RWPE2 (cell line): Measurements from ENCODE around the gene EPC1.

ENCODE experiments used
- ATAC-seq: fragments of 200-7000 bp; cut with Tn5 transposase; 3 replicates; pipeline ENCODE4 v1.9.1; 2021; ENCODE audit warnings: low read depth
- DNase-seq: peaks from one replicate; pipeline ENCODE4 v3.0.0-alpha.2; 2020; ENCODE audit warnings: low spot score
- H3K27ac ChIP-seq: fragments of 450-650 bp; 2 replicates; pipeline ENCODE4 v1.5.1; 2017; ENCODE audit warnings: mild to moderate bottlenecking; ENCODE audit not compliant: poor library complexity, severe bottlenecking
- H3K27me3 ChIP-seq: fragments of 250-450 bp; sonication (Bioruptor Pico); 2 replicates; pipeline ENCODE4 v1.5.1; 2021; ENCODE audit warnings: mild to moderate bottlenecking, moderate library complexity; ENCODE audit not compliant: insufficient read depth, poor library complexity, severe bottlenecking
- H3K36me3 ChIP-seq: fragments of 250-450 bp; sonication (Bioruptor Pico); 2 replicates; pipeline ENCODE4 v1.5.1; 2020; ENCODE audit warnings: low read depth, mild to moderate bottlenecking, moderate library complexity
- H3K4me1 ChIP-seq: fragments of 250-450 bp; sonication (Bioruptor Pico); 2 replicates; pipeline ENCODE4 v1.5.1; 2021; ENCODE audit warnings: mild to moderate bottlenecking, moderate library complexity; ENCODE audit not compliant: insufficient read depth, poor library complexity, severe bottlenecking
- H3K4me3 ChIP-seq: fragments of 250-450 bp; sonication (Bioruptor Pico); 2 replicates; pipeline ENCODE4 v1.5.1; 2021; ENCODE audit warnings: mild to moderate bottlenecking, moderate library complexity; ENCODE audit not compliant: severe bottlenecking
- H3K9me3 ChIP-seq: fragments of 250-450 bp; sonication (Bioruptor Pico); 2 replicates; pipeline ENCODE4 v1.5.1; 2021; ENCODE audit warnings: mild to moderate bottlenecking, moderate library complexity; ENCODE audit not compliant: severe bottlenecking
- CTCF ChIP-seq: fragments of 450-650 bp; IDR thresholded peaks from one replicate; pipeline ENCODE4 v1.5.1; 2017; ENCODE audit warnings: mild to moderate bottlenecking, moderate library complexity; ENCODE audit not compliant: poor library complexity, severe bottlenecking

The EPC1 gene

GRCh38 chr10:32271617-32272016, 75.3 kb downstream of the EPC1 start:
- H3K27me3 ChIP-seq = no peaks in the 10 kb centered on the region
- DNase-seq = no peak
- H3K36me3 ChIP-seq = peaks cover 76% of the 10 kb centered on the region
- no peak for TF ChIP-seq CTCF
- no peaks in the 10 kb centered on the region for H3K4me1 ChIP-seq
- H3K9me3 ChIP-seq = no peaks in the 10 kb centered on the region
- peak; percentile 46; the same call in 1 of the 3 replicates for ATAC-seq
- no peak overlapping the region for H3K27ac ChIP-seq
- H3K4me3 ChIP-seq = no peak overlapping the region

- no peak overlapping the region for H3K27ac ChIP-seq
- H3K4me3 ChIP-seq = no peak overlapping the region
- peaks cover 65% of the 10 kb centered on the region for H3K36me3 ChIP-seq
- H3K27me3 ChIP-seq = no peaks in the 10 kb centered on the region
- TF ChIP-seq CTCF = no peak
- ATAC-seq (no peak), DNase-seq (no peak)
- H3K9me3 ChIP-seq = no peaks in the 10 kb centered on the region
- H3K4me1 ChIP-seq = no peaks in the 10 kb centered on the region
Measured at GRCh38 chr10:32269343-32270100, 77.4 kb downstream of the EPC1 start.

- no peaks in the 10 kb centered on the region for H3K27me3 ChIP-seq
- no peak for TF ChIP-seq CTCF
- no peaks in the 10 kb centered on the region for H3K4me1 ChIP-seq
- DNase-seq (no peak), ATAC-seq (no peak)
- no peaks in the 10 kb centered on the region for H3K9me3 ChIP-seq
- no peak overlapping the region for H3K27ac ChIP-seq
- H3K36me3 ChIP-seq = peaks cover 59% of the 10 kb centered on the region
- H3K4me3 ChIP-seq = no peak overlapping the region
Measured at GRCh38 chr10:32268788-32269187, 78.2 kb downstream of the EPC1 start.

GRCh38 chr10:32266979-32267378, 80.0 kb downstream of the EPC1 start:
- Histone ChIP-seq H3K27ac (no peak overlapping the region), H3K4me1 (no peaks in the 10 kb centered on the region), H3K4me3 (no peak overlapping the region), H3K36me3 (peaks cover 41% of the 10 kb centered on the region), H3K9me3 (no peaks in the 10 kb centered on the region), H3K27me3 (no peaks in the 10 kb centered on the region)
- DNase-seq (no peak), ATAC-seq (no peak)
- no peak for TF ChIP-seq CTCF

GRCh38 chr10:32266566-32266965, 80.4 kb downstream of the EPC1 start:
- peaks cover 37% of the 10 kb centered on the region for H3K36me3 ChIP-seq
- H3K9me3 ChIP-seq = no peaks in the 10 kb centered on the region
- ATAC-seq (no peak), DNase-seq (no peak)
- H3K27me3 ChIP-seq = no peaks in the 10 kb centered on the region
- H3K27ac ChIP-seq = no peak overlapping the region
- TF ChIP-seq CTCF = no peak
- H3K4me3 ChIP-seq = no peak overlapping the region
- no peaks in the 10 kb centered on the region for H3K4me1 ChIP-seq
